HG03135 (cell line): ENCODE results near the gene TMOD2.
A peak's percentile ranks its signal among the peaks of the same experiment; 100 is the strongest.
"Not testable (repeated sequence)": the region's sequence is repeated elsewhere in the genome, so short reads cannot be mapped to it uniquely, and the experiment has no call there.

Source experiments
- ATAC-seq: cut with Tn5 transposase; IDR thresholded peaks from one replicate; pipeline ENCODE4 v1.9.1; 2021; ENCODE audit warnings: mild to moderate bottlenecking, moderate library complexity; ENCODE audit not compliant: unreplicated experiment

Gene TMOD2

DNA sequence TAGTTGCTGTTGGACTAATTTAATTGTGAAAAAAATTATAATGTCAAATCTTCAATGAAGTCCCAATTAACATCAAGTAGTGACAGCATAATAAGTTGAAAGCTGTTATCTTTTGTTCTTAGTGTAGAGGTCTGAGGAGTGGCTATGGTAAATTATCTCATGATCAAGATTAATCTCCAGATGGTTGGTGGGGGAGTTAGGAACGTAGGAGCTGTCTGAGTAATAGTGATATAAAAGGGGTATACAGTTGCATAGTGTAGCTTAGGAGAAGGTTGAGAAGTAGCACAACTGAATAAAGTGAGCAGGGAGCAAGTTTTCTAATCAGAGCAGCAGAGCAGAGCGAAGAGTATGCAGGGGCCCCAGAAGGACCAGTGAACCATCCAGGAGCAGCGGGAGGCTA is 19.5 kb downstream of the TMOD2 start:
- no peak for ATAC-seq

DNA sequence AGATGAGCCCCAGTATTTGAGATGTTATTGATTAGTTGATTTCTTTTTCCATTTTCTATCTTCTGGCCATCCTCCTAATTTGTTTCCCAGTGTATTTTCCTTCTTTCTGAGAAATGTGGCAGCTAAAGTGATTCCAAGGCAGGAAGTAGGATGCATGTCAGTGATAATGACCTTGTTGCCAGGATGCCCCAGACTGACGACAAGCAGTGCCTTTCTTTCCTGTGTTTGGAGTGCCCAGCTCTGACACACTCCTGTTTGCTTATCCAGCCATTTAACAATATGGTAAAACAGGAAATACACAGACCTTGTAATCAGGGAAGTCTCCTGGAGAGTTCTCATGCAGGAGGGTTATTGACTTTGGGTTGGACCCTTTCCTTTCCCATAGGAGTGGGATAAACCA is 20.4 kb downstream of the TMOD2 start:
- no peak for ATAC-seq

DNA sequence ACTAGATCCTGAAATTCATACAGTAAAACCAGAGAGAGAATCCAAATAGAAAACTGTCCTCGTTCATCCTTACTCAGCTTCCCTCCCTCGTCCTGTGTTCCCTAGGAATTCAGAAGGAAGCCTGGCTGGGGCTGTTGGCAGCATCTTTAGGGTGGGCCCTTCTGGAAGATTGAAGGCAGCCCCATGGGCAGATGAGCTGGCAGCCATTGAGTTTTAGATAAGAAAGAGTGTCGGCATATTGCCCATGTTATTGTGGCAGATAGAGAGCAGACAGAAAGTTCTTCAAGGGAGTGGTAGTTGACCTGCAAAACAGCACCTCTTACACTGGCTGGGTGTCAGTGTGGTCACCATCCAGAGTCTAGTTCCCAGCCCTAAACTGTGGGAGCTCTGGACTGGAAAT is 23.5 kb downstream of the TMOD2 start:
- no peak for ATAC-seq

DNA sequence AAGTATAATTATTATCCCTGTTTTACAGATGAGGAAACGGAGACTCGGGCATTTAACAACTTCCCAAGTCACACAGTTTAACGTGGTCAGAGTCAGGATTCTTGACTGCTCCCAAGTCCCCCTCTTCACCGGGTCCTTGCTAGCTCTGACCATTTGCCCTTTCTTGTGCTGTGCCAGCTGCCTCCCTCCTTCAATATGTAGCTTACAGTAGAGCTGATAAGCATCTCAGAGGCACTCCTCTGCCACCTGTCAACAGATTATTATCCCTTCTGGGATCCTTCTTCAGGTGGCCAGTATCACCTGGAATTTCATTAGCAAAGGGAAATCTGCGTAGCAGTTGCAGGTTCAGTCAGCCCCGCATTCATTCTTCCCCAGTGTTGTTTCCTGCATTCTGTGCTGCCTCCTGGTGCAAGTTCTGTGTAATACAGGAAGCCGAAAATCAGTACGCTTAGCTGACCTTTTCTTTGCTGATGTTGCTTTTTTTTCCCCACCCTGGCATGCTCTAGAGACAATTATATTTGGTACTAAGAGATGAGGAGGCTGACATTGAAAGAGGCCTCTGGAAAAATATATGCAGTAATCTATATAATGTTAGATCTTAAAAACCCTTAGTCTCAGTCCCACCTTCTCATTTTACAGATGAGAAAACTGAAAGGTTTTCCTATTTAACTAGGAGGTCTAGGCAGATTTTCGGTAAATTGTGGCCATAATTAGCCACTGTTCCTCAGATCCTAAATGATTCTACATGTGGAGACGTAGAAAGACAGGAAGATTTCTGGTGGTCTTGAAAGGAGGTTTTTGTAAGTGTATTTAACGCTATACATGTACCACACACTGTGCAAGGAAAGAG is 24.8 kb downstream of the TMOD2 start:
- ATAC-seq: no peak

DNA sequence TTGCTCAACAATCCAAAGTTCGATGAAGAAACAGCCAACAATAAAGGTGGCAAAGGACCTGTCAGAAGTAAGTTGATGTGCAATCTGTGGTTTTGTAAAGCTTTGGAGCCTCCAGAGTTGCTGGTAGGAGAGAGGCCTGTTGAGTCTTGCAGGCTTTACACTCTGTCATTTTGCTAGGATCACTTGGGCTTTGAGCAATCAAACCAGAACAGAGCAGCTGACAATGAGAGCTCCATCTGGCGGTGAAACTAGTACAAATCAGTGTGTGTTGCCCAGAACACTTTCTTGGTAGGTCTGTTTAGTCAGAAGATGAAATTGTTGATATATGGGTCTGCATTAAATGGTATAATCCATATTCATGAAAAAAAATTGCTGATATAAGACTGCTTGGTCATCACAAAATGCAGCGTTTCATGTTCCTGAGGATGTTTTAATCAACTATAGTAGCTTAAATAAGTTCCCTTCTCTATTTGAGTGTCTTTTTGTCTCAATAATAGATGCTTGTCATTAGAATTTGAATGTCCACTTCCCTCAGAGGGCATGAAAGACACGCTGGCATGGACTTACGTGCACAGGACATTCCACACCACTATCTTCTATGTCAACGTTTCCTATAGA is 25.7 kb downstream of the TMOD2 start:
- peak; percentile 65 for ATAC-seq

DNA sequence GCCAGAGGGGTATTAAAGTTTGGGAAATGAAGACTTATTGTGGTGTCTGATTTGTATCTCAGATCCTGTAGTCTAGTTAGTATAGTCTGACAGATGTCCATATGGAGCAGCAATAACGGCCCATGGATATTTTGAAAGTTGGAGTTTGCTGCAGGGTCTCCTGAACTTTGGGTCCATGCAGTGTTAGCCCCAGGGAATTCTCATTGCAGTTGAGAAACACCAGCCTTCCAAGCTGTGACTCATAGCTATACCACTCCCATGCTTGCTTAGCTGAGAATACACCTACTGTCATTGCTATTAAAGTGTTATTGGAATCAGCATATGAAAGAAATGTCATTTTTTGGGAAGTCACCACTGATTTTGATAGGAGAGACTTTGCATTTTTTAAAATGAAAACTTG is 29.2 kb downstream of the TMOD2 start:
- no peak for ATAC-seq

DNA sequence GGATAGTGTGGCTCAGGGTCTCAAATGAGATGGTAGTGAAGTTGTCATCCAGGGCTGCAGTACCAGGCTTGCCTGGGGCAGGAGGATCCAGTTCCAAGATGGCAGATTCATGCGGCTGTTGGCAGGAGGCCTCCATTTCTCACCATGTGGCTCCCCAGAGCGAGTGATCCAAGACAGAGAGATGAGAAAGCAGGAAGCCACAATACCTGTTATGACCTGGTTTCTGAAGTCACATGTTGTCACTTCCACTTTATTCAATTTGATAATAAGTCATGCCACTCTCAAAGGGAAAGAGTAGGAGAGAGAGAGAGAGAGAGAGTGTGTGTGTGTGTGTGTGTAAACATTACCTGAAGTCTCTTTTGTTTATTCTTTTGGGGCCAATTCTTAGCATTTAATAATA is 30.1 kb downstream of the TMOD2 start:
- ATAC-seq: no peak

DNA sequence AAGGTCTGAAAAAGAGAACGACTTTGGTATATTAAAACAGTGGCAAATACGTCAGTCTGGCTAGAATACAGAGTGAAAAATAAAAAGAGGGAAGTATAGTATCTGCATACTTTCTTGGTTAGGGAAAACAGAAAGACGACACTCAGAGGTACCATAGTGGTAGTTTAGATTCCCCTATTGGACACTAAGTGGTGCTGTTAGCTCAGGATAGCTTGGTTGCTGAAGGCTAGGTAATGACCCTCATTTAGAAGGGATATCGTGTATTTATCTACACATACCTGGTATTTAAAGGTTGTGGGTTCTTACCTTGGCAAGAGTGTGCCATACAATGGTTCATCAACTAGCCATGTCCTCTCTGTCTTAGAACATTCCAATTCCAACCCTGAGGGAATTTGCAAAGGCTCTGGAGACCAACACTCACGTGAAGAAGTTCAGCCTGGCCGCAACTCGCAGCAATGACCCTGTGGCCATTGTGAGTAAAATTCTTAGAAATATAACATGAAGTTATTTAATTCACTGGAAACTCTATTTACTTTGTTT is 31.0 kb downstream of the TMOD2 start:
- no peak for ATAC-seq

DNA sequence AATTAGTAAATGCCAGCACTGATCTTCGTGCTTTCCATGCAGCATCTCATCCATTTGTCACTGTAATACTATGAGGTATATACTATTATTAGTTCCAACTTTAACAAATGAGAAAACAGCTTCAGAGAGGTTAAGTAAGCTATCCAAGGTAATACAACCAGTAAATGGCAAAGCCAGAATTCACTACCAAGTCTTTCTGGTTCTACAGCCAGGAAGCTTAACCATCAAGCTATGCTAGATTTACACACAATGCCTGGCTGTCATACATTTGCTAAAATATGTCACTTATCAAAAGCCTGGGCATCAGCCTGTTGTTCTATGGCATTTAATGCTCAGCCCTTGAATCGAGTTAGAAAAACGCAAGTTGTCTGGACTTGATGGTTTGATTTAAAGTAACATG is 32.6 kb downstream of the TMOD2 start:
- ATAC-seq: no peak

DNA sequence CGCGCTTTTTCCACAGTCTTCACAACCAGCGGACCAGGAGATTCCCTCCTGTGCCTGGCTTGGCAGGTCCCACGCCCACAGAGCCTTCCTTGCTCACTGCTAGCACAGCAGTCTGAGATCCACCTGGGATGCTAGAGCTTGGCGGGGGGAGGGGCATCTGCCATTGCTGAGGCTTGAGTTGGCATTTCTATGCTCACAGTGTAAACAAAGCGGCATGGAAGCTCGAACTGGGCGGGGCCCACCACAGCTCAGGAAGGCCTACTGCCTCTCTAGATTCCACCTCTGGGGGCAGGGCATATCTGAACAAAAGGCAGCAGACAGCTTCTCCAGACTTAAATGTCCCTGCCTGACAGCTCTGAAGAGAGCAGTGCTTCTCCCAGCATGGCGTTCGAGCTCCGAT is 35.7 kb downstream of the TMOD2 start:
- not testable (repeated sequence) for ATAC-seq

DNA sequence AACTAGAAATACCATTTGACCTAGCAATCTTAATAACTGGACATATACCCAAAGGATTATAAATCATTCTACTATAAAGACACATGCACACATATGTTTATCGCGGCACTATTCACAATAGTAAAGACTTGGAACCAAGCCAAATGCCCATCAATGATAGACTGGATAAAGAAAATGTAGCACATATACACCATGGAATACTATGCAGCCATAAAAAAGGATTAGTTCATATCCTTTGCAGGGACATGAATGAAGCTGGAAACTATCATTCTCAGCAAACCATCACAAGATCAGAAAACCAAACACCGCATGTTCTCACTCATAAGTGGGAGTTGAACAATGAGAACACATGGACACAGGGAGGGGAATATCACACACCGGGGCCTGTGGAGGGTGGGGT is 41.1 kb downstream of the TMOD2 start:
- not testable (repeated sequence) for ATAC-seq

DNA sequence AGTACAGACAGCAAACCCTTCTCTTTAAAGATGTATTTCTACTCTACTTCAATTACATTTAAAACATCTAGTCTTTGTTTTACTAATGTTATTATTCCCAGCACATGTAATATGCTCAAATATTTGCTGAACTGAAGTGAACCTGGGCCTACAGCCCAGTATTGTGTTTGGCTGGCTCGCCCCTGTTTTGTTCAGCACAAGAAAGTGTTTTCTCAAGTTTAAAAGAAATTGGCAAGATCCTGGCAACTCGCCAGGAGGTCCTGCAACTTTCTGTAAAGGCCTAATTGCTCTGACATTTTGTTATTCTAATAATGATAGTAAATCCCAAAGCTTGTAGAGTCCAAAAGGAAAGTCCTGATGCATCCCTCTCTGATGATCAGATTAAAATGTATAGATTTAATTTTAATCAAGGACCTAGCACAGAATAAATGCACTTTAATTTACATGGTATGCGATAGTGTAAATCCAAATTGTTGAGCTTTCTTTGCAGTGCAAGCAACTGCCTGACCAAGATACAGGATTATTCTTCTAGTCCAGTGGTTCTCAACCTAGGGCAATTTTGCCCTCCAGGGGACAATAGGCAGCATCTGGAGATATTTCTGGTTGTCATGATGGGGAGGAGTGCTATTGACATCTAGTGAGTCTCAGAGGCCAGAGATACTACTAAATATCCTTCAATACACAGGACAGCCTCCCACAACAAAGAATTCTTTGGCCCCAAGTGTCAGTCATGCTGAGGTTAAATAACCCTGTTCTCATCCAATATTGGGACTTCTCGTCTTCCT is 42.3 kb downstream of the TMOD2 start:
- no peak for ATAC-seq

DNA sequence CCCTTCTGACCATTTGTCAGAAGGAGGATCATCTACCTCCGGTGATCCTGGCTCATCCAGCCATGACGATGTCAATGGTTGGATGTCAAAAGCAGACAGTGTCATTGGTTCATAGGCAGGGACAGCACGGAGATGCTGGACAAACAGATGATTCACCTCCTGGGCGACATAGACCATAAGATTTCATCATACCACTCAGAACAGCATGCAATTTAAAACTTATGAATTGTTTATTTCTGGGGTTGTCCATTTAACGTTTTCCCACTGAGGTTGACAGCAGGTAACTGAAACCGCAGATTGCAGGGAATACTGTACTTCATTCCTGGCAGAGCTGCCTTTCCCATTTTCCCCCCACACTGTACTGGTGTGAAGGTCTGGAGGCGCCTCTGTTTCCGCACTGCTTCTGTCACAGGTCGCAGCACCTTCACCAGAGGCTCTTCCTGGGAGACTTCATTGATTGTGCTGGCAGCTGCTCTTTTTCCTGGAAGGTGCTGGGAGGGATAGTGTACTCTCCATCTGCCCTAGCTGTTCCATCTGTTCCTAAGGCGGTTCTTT is 45.5 kb downstream of the TMOD2 start:
- ATAC-seq: no peak

DNA sequence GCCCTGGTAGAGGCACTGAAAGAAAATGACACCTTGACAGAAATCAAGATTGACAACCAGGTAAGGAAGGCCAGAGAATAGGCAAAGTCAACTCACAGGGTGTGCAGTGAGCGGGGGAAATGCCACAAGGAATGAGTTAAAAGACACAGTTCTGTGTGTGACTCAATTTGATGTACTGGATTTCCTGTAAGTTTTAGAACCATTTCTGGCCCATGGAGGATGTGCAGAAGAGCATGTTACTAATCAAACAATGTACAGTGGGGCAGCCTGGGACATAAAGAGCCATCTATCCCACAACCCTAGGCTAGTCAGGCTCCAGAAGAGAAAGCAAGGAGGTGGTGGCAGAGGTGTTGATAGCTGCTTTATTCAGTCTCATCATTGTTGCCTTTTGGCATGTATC is 46.9 kb downstream of the TMOD2 start:
- ATAC-seq: no peak

DNA sequence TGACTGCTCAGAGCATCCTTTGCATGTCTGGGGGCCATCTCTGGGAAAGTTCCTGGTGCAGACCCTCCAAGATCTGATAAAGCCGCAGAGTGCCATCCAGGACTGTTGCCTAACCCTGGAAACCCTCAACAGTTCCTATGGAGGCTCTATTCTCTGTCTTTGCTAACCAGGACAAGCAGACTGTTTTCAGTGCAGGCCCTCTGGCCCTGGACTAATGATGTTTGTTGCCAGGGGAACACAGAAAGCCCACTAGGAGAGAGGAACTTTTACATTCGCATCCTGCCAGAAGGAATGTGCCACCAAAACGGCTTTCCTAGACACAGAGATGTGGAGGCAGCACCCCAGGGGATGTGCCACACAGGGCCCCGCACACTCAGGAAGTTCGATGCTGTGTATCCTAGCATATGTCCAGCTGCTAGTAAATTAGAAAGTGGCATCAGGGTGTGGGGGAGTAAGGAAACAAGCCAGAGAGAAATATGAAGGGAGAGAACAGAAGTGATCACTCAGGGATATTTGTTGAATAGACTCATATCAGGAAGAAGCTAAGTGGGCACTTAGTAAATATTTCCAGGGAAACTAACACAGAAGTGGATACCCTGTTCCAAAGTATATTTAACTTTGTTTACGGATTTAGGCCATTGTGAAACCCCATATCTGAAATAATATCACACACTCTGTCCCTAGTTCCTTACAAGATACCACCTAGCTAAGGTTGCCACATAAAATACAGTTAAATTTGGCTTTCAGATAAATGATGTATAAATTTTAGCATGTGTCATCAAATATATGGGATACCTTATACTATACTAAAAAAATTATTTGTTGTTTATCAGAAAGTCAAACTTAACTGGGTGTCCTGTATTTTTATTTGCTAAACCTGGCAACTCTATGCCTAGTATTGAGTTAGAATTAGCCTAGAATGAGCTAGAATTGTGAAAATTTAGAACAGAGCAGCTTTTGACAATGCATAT is 48.2 kb downstream of the TMOD2 start:
- no peak for ATAC-seq

DNA sequence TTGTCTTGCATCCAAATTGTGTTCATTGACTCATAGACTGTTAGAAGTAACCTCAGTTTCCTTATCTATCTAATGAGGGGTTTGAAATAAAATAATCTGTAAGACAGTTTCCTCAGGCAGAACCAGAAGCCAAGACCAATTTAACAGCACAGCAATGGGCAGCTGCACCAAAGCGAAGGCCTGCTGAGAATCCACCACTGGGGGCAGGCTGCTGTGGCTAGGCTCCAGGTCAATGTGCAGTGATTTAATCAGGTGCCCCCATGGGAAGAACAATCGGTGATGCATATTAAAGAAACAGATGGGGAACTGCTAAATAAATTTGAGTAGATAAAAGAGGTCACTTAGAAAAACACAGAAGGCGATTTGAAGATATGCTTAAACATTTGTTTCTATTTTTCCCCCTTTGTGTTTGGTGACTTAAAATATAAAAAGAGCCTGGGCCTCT is 50.0 kb downstream of the TMOD2 start:
- no peak for ATAC-seq

DNA sequence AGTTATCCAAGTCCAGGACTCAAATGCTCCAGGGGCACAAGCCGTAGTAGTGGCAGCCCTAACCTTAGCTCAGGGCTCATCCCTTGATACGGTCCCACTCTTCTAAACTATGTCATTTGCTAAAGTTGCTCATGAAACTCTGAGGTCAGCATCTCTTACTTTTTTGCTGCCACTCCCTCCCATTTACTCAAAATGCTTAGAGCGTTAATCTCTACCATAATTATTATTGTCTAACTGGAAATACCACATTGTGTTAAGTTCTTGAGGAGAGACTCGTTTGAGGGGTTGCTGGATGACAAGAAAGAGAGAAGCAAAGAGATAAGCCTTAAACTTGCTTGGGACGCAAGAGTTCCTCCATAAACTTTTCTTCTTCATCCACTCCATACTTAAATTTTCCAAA is 51.2 kb downstream of the TMOD2 start:
- ATAC-seq: no peak

DNA sequence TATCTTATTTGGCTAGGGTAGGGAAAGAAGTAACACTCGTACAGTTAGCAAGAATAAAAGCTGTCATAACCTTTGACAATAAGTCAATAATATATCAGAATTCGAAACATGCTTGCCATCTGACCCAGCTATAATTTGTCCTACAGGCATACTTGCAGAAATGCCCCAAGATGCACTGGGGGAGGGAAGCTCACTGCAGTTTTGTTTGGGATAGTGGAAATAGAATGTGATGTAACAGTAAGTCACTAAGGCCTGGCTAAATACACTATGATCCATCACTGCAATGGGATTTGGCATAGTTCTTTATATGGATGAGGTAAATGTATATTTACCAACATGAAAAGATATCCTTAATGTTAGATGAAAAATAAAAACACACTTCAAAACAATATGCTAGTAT is 52.6 kb downstream of the TMOD2 start:
- no peak for ATAC-seq

DNA sequence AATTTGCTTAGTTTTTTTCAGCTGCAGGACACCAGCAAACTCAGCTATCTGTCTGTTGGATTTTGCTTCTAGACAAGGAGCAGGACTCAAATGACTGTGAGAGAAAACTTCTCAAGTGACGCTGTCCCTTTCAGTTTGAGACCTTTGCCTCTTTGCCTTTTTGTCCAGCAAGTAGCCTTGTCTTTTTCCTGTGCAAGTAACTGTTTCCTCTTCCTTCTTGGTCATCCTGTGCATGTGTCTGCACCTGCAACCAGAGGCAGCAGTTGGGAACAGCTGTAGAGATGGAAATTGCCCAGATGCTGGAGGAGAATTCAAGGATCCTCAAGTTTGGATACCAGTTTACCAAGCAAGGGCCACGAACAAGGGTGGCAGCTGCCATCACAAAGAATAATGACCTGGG is 54.7 kb downstream of the TMOD2 start:
- no peak for ATAC-seq

DNA sequence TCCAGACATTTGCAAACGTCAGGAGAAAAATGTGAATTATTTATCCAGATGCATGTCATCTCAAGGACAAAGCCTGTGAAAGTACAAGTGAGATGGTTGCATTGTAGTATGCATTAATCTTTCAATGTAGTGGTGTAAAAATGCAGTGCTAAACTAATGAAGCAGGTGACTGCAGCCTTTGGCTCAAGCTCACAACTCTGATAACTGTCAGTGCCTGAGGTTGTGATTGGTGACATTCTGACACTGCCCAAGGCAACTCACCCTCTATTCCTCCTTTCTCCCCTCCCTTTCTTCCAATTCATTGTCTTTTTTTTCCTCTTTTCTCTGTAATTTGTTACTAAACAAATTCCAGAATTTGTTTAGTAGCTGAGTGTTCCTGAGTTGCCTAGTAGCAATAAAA is 58.1 kb downstream of the TMOD2 start:
- ATAC-seq: no peak
